ENCODE results near the gene LRRC61. TPM values are rescaled to one million over a fixed set of nuclear protein-coding genes. Genes with fewer than 3 reads are reported as not detected.

LRRC61 gene
- total RNA-seq, 2 donors from 2014 or later: 0.77 to 27.0 TPM

- Histone ChIP-seq H3K4me1 (ENCODE audit: control insufficient read depth, insufficient read depth, low read length) (no peaks in the 10 kb centered on the region), H3K27ac (ENCODE audit: low read depth, low read length) (no peak overlapping the region), H3K9me3 (ENCODE audit: control insufficient read depth, low read length) (no peaks in the 10 kb centered on the region), H3K27me3 (ENCODE audit: control insufficient read depth, insufficient read depth, low read length, poor library complexity, severe bottlenecking) (no peaks in the 10 kb centered on the region), H3K36me3 (ENCODE audit: control insufficient read depth, insufficient read depth, low read length) (no peaks in the 10 kb centered on the region), H3K4me3 (ENCODE audit: low read length) (no peak overlapping the region), H3K9ac (ENCODE audit: extremely low read depth, low read length, poor library complexity, severe bottlenecking) (no peak overlapping the region)
- no peaks in the 10 kb centered on the region for H3K36me3 Mint-ChIP-seq (ENCODE audit: low read depth)
- DNase-seq: peak; percentile 68
- no peaks in the 10 kb centered on the region for H3K27me3 Mint-ChIP-seq (ENCODE audit: insufficient read depth)
- peaks cover 8% of the 10 kb centered on the region for H3K4me1 Mint-ChIP-seq
- peak; percentile 62 for TF ChIP-seq CTCF (conservative IDR thresholded peaks at IDR 0.05)
- no peak overlapping the region for H3K27ac Mint-ChIP-seq
- 83 to 85% methylated on average over 12 to 13 of the region's 13 CpGs for WGBS, 2 experiments (ENCODE audit: insufficient coverage in 1 of 2, insufficient read length in 1 of 2)
- H3K4me3 Mint-ChIP-seq: no peak overlapping the region
- H3K9me3 Mint-ChIP-seq: no peaks in the 10 kb centered on the region
Observed at GRCh38 chr7:150357771-150358427, 34.7 kb downstream of the LRRC61 start.

- no peaks in the 10 kb centered on the region for H3K9me3 Mint-ChIP-seq
- H3K4me1 Mint-ChIP-seq: peaks cover 8% of the 10 kb centered on the region
- WGBS, 2 experiments (ENCODE audit: insufficient coverage in 1 of 2, insufficient read length in 1 of 2): 93 to 100% methylated on average over 3 to 4 of the region's 4 CpGs
- H3K27me3 Mint-ChIP-seq (ENCODE audit: insufficient read depth): no peaks in the 10 kb centered on the region
- Histone ChIP-seq H3K9me3 (ENCODE audit: control insufficient read depth, low read length) (no peaks in the 10 kb centered on the region), H3K27ac (ENCODE audit: low read depth, low read length) (no peak overlapping the region), H3K4me3 (ENCODE audit: low read length) (no peak overlapping the region), H3K4me1 (ENCODE audit: control insufficient read depth, insufficient read depth, low read length) (no peaks in the 10 kb centered on the region), H3K9ac (ENCODE audit: extremely low read depth, low read length, poor library complexity, severe bottlenecking) (no peak overlapping the region), H3K27me3 (ENCODE audit: control insufficient read depth, insufficient read depth, low read length, poor library complexity, severe bottlenecking) (no peaks in the 10 kb centered on the region), H3K36me3 (ENCODE audit: control insufficient read depth, insufficient read depth, low read length) (no peaks in the 10 kb centered on the region)
- H3K36me3 Mint-ChIP-seq (ENCODE audit: low read depth): no peaks in the 10 kb centered on the region
- no peak overlapping the region for H3K27ac Mint-ChIP-seq
- DNase-seq: peak; percentile 19
- TF ChIP-seq CTCF (conservative IDR thresholded peaks at IDR 0.05): no peak
- H3K4me3 Mint-ChIP-seq: no peak overlapping the region
Observed at GRCh38 chr7:150358433-150358832, 35.3 kb downstream of the LRRC61 start.

GRCh38 chr7:150358988-150359621, 36.0 kb downstream of the LRRC61 start:
- Mint-ChIP-seq H3K27me3 (ENCODE audit: insufficient read depth) (no peaks in the 10 kb centered on the region), H3K4me3 (no peak overlapping the region), H3K9me3 (no peaks in the 10 kb centered on the region), H3K27ac (no peak overlapping the region), H3K36me3 (ENCODE audit: low read depth) (no peaks in the 10 kb centered on the region), H3K4me1 (peaks cover 8% of the 10 kb centered on the region)
- Histone ChIP-seq H3K27me3 (ENCODE audit: control insufficient read depth, insufficient read depth, low read length, poor library complexity, severe bottlenecking) (no peaks in the 10 kb centered on the region), H3K27ac (ENCODE audit: low read depth, low read length) (no peak overlapping the region), H3K4me1 (ENCODE audit: control insufficient read depth, insufficient read depth, low read length) (no peaks in the 10 kb centered on the region), H3K9ac (ENCODE audit: extremely low read depth, low read length, poor library complexity, severe bottlenecking) (no peak overlapping the region), H3K9me3 (ENCODE audit: control insufficient read depth, low read length) (no peaks in the 10 kb centered on the region), H3K36me3 (ENCODE audit: control insufficient read depth, insufficient read depth, low read length) (no peaks in the 10 kb centered on the region), H3K4me3 (ENCODE audit: low read length) (no peak overlapping the region)
- 83 to 85% methylated on average over 2 to 4 of the region's 4 CpGs for WGBS, 2 experiments (ENCODE audit: insufficient coverage in 1 of 2, insufficient read length in 1 of 2)
- peak; percentile 11 for DNase-seq
- TF ChIP-seq CTCF (conservative IDR thresholded peaks at IDR 0.05): no peak

All from endodermal cell (in vitro differentiated cells).